ENCODE data around the gene AKT3. TPM values are rescaled to one million over a fixed set of nuclear protein-coding genes. Genes with fewer than 3 reads are reported as not detected.

Gene AKT3
- total and polyA plus RNA-seq, 2 of the 8 experiments (the other 6 are each of a cell fraction or from before 2014, with no cell fraction given): 6.0 to 36.4 TPM

DNA sequence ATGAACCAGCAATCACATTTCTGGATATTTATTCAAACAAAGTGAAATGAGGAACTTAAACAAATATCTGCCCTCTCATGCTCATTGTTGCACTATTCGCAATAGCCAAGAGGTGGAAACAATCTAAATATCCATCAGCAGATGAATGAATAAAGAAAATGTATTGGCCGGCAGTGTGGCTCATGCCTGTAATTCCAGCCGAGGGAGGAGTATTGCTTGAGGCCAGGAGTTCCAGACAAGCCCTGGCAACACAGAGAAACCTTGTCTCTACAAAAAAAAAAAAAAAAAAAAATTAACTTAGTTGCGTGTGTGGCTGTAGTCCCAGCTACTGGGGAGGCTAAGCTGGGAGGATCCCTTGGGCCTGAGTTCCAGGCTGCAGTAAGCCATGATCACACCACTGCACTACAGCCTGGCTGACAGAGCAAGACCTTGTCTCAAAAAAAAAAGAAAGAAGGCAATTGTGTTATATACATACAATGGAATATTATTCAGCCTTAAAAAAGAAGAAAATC lies 191.4 kb downstream of the AKT3 start (continued):
- TF ChIP-seq RNF2 (IDR thresholded peaks at IDR 0.05; ENCODE audit: borderline replicate concordance, low read depth, low read length, missing control alignments, poor library complexity, severe bottlenecking) (no peak), JUND (IDR thresholded peaks at IDR 0.05; ENCODE audit: low read length) (no peak), POU5F1 (IDR thresholded peaks at IDR 0.05; ENCODE audit: low read depth, low read length) (no peak), CBX8 (IDR thresholded peaks at IDR 0.05; ENCODE audit: borderline replicate concordance, low read depth, low read length) (no peak)
- TF ChIP-seq, protein P1, sequence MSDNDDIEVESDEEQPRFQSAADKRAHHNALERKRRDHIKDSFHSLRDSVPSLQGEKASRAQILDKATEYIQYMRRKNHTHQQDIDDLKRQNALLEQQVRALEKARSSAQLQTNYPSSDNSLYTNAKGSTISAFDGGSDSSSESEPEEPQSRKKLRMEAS (IDR thresholded peaks at IDR 0.05): no peak

Data from H1 (cell line).